Coronary artery (tissue), 2 donors: ENCODE results near the gene SPTBN5.

ENCODE experiments used
- DNase-seq: peaks from one replicate; pipeline ENCODE4 v3.0.0-alpha.2; 2017; ENCODE audit warnings: low spot score
- H3K27ac ChIP-seq, 2 donors: fragments of 200-600 bp; sonication (generic); one replicate each; pipeline ENCODE4 v1.5.1; 2016 to 2019
- H3K4me3 ChIP-seq: fragments of 200-600 bp; sonication (generic); 2 replicates; pipeline ENCODE4 v1.5.1; 2016; ENCODE audit warnings: mild to moderate bottlenecking, moderate library complexity
- TF ChIP-seq, protein P1 (sequence below): fragments of 200-600 bp; sonication (generic); IDR thresholded peaks from one replicate; pipeline ENCODE4 v1.5.1; 2019; ENCODE audit warnings: antibody characterized with exemption

The SPTBN5 gene

DNA sequence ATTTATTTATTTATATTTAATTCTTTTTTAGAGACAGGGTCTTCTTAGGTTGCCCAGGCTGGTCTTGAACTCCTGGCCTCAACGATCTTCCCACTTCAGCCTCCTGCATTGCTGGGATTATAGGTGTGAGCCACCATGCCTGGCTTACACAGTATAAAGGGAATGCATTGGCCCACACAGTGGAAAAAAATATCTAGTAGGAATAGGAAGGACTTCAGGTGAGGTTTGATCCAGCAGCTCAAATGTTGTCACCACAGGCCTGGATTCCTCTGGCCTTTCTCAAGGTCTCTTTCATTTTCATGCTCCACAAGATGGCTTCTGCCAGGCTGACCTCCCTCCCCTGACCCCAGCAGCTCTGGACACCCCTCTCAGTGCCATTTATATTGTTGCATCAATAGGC, 2.1 kb upstream of the SPTBN5 start:
- no peak overlapping the region for H3K27ac ChIP-seq
- DNase-seq, result no peak
- TF ChIP-seq, protein P1, sequence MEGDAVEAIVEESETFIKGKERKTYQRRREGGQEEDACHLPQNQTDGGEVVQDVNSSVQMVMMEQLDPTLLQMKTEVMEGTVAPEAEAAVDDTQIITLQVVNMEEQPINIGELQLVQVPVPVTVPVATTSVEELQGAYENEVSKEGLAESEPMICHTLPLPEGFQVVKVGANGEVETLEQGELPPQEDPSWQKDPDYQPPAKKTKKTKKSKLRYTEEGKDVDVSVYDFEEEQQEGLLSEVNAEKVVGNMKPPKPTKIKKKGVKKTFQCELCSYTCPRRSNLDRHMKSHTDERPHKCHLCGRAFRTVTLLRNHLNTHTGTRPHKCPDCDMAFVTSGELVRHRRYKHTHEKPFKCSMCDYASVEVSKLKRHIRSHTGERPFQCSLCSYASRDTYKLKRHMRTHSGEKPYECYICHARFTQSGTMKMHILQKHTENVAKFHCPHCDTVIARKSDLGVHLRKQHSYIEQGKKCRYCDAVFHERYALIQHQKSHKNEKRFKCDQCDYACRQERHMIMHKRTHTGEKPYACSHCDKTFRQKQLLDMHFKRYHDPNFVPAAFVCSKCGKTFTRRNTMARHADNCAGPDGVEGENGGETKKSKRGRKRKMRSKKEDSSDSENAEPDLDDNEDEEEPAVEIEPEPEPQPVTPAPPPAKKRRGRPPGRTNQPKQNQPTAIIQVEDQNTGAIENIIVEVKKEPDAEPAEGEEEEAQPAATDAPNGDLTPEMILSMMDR, result no peak
- H3K4me3 ChIP-seq, result no peak overlapping the region

DNA sequence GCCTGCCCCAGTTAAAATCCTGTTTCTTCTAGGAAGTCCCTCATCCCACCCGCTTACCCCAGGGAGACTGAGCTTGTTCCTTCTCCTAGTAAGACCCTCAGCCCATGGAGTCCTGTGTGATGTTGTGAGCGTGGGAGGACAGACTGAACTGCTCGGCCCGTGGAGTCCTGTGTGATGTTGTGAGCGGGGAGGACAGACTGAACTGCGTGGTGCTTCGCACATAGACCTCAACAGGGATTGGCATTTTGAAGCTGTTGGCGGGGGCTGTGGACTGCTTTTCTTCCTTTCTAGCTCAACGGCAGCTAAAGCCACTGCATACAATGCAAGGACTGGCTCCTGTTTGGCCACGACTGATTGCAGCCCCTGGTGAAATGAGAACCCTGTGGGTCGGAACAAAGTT, 1.6 kb upstream of the SPTBN5 start:
- Histone ChIP-seq H3K27ac (peak overlapping the region in 1 of 2 donors; percentile 78), H3K4me3 (no peak overlapping the region)
- TF ChIP-seq, protein P1, result no peak
- DNase-seq, result no peak

DNA sequence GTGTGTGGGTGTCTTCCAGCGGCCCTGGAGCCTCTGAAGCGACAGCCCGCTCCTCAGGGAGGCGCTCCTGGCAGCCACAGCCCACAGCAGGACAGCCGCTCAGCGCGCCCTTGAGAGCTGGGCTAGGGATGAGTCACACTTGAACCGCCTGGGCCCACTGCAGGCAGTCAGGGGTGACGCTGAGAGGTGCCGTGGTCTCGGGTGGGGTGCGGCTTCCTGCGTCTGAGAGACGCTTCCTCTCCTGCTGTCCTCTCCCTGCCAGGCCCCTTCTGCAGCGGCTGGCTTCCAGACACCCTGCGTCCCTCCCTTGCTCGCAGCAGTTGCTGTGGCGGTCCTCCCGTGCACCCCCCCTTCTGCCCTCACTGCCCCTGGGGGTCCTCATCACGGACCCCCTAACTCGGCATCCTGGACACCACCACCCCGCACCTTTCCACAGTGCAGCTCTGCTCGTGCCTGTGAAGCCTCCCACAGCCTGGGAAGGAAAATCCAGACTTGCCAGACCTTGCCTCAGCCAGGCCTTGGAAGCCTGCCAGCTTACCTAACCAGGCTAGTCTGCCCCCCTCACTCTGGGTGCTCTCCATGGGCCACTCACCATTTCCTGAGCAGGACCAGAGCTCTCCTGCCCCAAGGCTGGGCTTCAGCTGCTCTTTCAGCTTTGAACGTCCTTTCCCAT, 1.1 kb upstream of the SPTBN5 start:
- peak; percentile 87 for DNase-seq

DNA sequence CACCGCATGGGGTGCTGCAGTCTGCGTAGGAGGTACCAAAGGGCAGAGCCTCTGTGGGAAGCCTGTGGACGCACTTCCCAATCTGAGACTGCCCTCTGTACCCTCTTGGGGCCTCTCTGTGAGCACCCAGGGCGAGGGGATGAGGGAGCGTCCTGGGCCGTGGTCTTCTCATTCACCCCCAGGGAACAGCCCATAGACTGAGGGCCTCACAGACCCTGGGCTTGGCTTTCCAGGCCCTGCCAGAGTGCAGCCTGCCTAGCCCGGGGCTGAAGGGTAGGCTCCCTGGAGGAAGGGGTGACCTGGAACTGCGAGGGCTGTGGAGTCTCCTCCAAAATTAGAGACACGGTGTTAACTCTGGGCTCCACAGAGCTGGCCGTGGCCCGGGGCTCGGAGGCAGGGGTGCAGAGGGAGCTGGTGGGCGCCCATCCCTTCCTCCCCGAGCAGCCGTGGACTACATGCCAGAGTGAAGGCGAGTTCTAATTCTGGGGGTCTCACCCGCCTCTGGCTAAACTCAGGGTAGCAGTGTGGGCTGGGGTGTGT, 468 bp upstream of the SPTBN5 start:
- TF ChIP-seq, protein P1, result no peak
- Histone ChIP-seq H3K4me3 (peak overlapping the region; percentile 59), H3K27ac (peak overlapping the region; percentile 26 to 78)

More for the DNA sequence above, 1.1 kb upstream of the SPTBN5 start:
- peak overlapping the region; percentile 59 for H3K4me3 ChIP-seq
- TF ChIP-seq, protein P1, result no peak
- H3K27ac ChIP-seq, result peak overlapping the region; percentile 26 to 78

DNA sequence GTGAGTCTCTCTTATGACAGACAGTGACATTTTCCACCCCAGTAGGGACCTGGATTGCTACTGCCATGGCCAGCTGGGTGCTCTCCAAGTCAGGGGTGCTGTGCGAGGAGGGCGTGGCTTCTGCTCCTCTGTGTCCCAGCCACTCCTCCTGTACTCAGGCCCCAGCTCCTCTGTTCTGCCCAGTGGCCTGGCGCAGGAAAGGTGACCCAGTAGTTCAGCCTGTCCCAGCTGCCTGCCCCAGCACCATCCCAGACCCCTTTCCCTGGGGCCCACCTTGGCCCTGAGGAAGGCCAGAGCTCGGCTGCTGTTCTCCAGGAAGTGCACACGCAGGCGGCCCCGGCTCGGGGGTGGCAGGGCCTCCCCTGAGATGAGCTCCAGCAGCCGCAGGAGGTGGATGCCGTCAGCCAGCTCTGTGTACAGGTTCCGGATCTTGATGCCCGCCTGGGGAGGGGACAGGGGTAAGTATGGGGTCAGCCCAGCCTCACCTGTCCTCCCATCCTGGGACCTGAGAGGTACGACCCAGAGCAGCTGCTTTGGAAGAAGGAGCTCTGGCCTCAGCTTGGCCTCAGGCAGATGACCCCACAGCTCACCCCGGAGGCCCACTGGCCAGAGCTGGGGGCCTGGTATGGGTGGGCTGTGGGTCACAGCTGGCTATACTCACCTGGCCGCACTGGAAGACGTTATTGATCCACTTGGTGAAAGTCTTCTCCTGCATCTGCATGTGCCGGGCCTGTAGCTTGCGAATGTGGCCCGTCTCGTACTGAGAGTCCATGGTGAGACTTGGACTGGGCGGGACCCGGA, 1.0 kb downstream of the SPTBN5 start:
- TF ChIP-seq, protein P1, result no peak
- no peak for DNase-seq
- no peak overlapping the region for H3K4me3 ChIP-seq
- no peak overlapping the region for H3K27ac ChIP-seq

More for the DNA sequence above, 468 bp upstream of the SPTBN5 start:
- no peak for DNase-seq

DNA sequence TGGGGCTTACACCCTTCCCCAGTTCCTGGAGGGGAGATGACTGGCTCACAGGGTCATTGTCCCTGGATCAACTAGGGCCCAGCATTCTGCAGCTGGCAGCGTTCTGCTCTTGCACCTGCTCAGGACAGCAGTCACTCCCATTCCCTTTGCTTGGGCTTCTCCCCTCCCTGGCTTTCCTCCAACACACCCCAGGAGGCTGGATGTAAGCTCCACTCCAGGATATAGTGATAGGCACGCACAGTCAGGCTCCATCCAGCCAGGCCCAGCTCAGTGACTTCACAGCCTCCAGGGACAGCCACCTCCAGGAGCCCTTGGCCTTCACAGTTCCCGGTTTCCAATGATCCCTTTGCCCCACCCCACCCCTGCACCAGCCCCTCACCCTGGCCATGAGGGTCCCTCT, 1.9 kb downstream of the SPTBN5 start:
- TF ChIP-seq, protein P1, result no peak
- no peak for DNase-seq
- Histone ChIP-seq H3K4me3 (no peak overlapping the region), H3K27ac (no peak overlapping the region)
